HG03108 (cell line): ENCODE results near the gene AQR.
"Not testable (repeated sequence)": the region's sequence is repeated elsewhere in the genome, so short reads cannot be mapped to it uniquely, and the experiment has no call there.

ENCODE experiments used
- ATAC-seq: cut with Tn5 transposase; IDR thresholded peaks from one replicate; pipeline ENCODE4 v1.9.1; 2021; ENCODE audit warnings: moderate library complexity; ENCODE audit not compliant: unreplicated experiment

AQR gene

GRCh38 chr15:34820110-34820509, 149.4 kb downstream of the AQR start:
- no peak for ATAC-seq

- no peak for ATAC-seq
Measured at GRCh38 chr15:34818526-34818925, 151.0 kb downstream of the AQR start.

GRCh38 chr15:34815836-34816235, 153.7 kb downstream of the AQR start:
- no peak for ATAC-seq

GRCh38 chr15:34813446-34814190, 155.9 kb downstream of the AQR start:
- no peak for ATAC-seq

GRCh38 chr15:34812868-34813365, 156.6 kb downstream of the AQR start:
- not testable (repeated sequence) for ATAC-seq

- no peak for ATAC-seq
Measured at GRCh38 chr15:34812369-34812768, 157.2 kb downstream of the AQR start.

- ATAC-seq: no peak
Measured at GRCh38 chr15:34810443-34811129, 159.0 kb downstream of the AQR start.

- no peak for ATAC-seq
Measured at GRCh38 chr15:34809186-34809585, 160.4 kb downstream of the AQR start.

- no peak for ATAC-seq
Measured at GRCh38 chr15:34808016-34808415, 161.5 kb downstream of the AQR start.

GRCh38 chr15:34807241-34807640, 162.3 kb downstream of the AQR start:
- ATAC-seq: not testable (repeated sequence)

GRCh38 chr15:34804776-34805175, 164.8 kb downstream of the AQR start:
- ATAC-seq: no peak

GRCh38 chr15:34804113-34804512, 165.4 kb downstream of the AQR start:
- ATAC-seq: no peak

- no peak for ATAC-seq
Measured at GRCh38 chr15:34802803-34803750, 166.5 kb downstream of the AQR start.

- ATAC-seq: no peak
Measured at GRCh38 chr15:34802371-34802770, 167.2 kb downstream of the AQR start.
